ENCODE results near the gene AGA.

Gene AGA

GRCh38 chr4:177386278-177386815, 55.9 kb downstream of the AGA start:
- DNase-seq (ENCODE audit: low read depth in 2 of 2), result no peak

DNA sequence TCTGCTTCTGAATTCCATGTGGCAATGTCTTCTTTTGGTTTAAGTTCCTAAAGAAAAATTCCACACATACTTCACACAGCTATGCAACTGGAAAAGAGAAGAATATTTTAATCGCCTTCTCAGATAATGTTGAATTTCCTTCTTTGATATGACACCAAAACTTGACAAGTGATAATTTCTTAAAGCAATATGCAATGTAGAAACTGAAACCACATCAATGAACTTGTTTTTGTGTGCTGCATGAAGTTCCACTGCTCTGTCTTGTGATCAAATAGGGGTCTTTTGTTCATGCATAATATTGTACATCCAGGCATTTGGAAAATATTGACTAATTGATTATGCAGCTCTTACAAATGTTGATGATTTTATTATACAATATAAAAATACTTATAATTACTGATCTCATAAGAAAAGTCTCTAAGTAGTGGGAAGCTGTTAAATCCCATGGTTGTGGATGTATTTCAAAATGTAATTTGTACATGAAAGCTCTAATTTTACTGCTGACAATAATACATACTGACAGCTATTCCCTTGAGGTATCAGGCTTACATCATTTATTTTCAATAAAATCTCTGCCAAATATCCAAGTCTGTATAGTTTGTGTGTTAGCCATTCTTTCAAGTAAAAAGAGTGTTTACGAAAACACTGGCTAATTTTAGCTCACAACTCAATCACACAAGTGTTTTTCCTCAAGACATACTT, 56.5 kb downstream of the AGA start:
- no peak for DNase-seq (ENCODE audit: low read depth in 2 of 2)

- no peak for DNase-seq (ENCODE audit: low read depth in 2 of 2)
Observed at GRCh38 chr4:177384856-177385397, 57.3 kb downstream of the AGA start.

DNA sequence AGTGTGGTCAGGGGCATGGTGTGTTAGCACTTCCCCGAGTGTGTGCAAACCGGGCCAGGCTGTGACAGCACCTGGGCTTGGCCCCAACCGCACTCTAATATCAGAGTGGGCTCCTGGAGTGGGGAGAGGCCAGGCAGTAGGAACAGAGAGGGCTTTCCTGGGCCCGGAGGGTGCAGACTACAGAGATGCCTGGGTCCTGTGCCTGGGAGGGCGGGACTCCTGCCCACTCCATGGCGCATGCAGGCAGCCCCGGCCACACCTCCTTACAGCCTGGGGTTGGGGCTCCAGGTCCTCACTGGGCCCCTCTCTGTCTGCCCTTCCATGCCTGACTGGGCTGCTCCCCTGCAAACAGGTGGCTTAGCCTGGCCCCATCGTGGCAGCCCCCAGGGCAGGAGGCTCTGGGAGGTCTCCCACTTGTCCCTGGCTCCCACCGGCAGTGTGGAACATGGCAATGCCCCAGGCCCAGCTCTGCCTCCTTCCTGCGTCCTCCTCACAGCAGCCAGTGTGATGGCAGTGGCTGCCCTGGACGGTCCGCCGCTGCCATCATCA, 60.4 kb downstream of the AGA start:
- DNase-seq (ENCODE audit: low read depth in 2 of 2), result no peak

Data from stimulated activated CD4-positive, alpha-beta T cell treated with anti-CD3 and anti-CD28 coated beads, Interleukin-1b, Interleukin-23, amount 100 ng/mL, for 4 hours (primary cell).